SK-N-SH (cell line): ENCODE data around the gene COX18. TPM values are rescaled to one million over a fixed set of nuclear protein-coding genes. Genes with fewer than 3 reads are reported as not detected.

ENCODE experiments used
- CTCF ChIA-PET: fragments of 300-600, 350-600 bp; formaldehyde crosslinking; extraction: SDS; loops from one replicate; lab custom pipeline; 2021; lab: Yijun Ruan, JAX
- POLR2A ChIA-PET: fragments of 350-600 bp; sonication (Branson Sonifier 250); formaldehyde crosslinking; extraction: SDS; loops from one replicate; lab custom pipeline; 2020; ENCODE audit warnings: antibody characterized with exemption, inconsistent platforms; lab: Yijun Ruan, JAX
- DNase-seq: peaks from one replicate; pipeline ENCODE4 v3.0.0; 2012
- H2AFZ ChIP-seq: fragments of 200-600 bp; sonication (generic); 2 replicates; pipeline ENCODE4 v1.8.1; 2016; ENCODE audit warnings: antibody characterized with exemption, mild to moderate bottlenecking, low read depth
- H3F3A ChIP-seq: fragments of 200-600 bp; sonication (generic); replicated peaks from 2 replicates; pipeline ENCODE3; 2016; ENCODE audit warnings: antibody characterized with exemption, mild to moderate bottlenecking; ENCODE audit not compliant: insufficient read depth
- H3K27ac ChIP-seq, 2 experiments: fragments of 200-500 bp in 1 of 2; fragments of 200-600 bp in 1 of 2; sonication (Bioruptor generic) in 1 of 2; sonication (generic), shearing (Covaris generic) in 1 of 2; 2 replicates each; pipeline versions ENCODE4 v1.5.1 to v1.6.1; 2014 to 2016; ENCODE audit warnings: low read depth in 2 of 2, inconsistent platforms in 1 of 2, low read length in 1 of 2, mild to moderate bottlenecking in 1 of 2, mixed read lengths in 1 of 2
- H3K27me3 ChIP-seq: fragments of 200-600 bp; sonication (generic), shearing (Covaris generic); 2 replicates; pipeline ENCODE4 v1.6.1; 2016; ENCODE audit warnings: mixed run types; ENCODE audit not compliant: insufficient read depth
- H3K36me3 ChIP-seq, 2 experiments: fragments of 200-500 bp in 1 of 2; fragments of 200-600 bp in 1 of 2; sonication (Bioruptor generic) in 1 of 2; sonication (generic) in 1 of 2; replicated peaks in 1 of 2; 2 replicates each; pipeline versions ENCODE3 to v1.5.1; 2014 to 2016; ENCODE audit warnings: low read length in 1 of 2, mild to moderate bottlenecking in 1 of 2; ENCODE audit not compliant: insufficient read depth in 2 of 2, control insufficient read depth in 1 of 2
- H3K4me1 ChIP-seq, 2 experiments: fragments of 200-500 bp in 1 of 2; fragments of 200-600 bp in 1 of 2; sonication (Bioruptor generic) in 1 of 2; sonication (generic), shearing (Covaris generic) in 1 of 2; 2 replicates each; pipeline versions ENCODE4 v1.5.1 to v1.6.1; 2014 to 2016; ENCODE audit warnings: low read depth in 1 of 2, low read length in 1 of 2, mixed run types in 1 of 2; ENCODE audit not compliant: insufficient read depth in 2 of 2, control insufficient read depth in 1 of 2
- H3K4me2 ChIP-seq: fragments of 200-600 bp; sonication (generic), shearing (Covaris generic); 2 replicates; pipeline ENCODE4 v1.6.1; 2017; ENCODE audit warnings: mixed run types
- H3K4me3 ChIP-seq, 2 experiments: fragments of 200-500 bp in 1 of 2; fragments of 200-600 bp in 1 of 2; sonication (Bioruptor generic) in 1 of 2; sonication (generic), shearing (Covaris generic) in 1 of 2; 2 replicates each; pipeline versions ENCODE4 v1.5.1 to v1.8.1; 2014 to 2016; ENCODE audit warnings: low read depth in 2 of 2, inconsistent platforms in 1 of 2, low read length in 1 of 2, mild to moderate bottlenecking in 1 of 2, mixed read lengths in 1 of 2, moderate library complexity in 1 of 2
- H3K79me2 ChIP-seq: fragments of 200-600 bp; sonication (generic); 2 replicates; pipeline ENCODE4 v1.8.1; 2017; ENCODE audit warnings: mild to moderate bottlenecking; ENCODE audit not compliant: insufficient read depth
- H3K9ac ChIP-seq: fragments of 200-600 bp; sonication (generic); 2 replicates; pipeline ENCODE4 v1.6.1; 2017; ENCODE audit warnings: mixed run types
- H3K9me2 ChIP-seq: fragments of 200-600 bp; sonication (generic); 2 replicates; pipeline ENCODE4 v1.6.1; 2017; ENCODE audit warnings: mixed run types
- H3K9me3 ChIP-seq: fragments of 200-600 bp; sonication (generic); 2 replicates; pipeline ENCODE4 v1.6.1; 2017; ENCODE audit warnings: mixed run types, mild to moderate bottlenecking, moderate library complexity
- H4K20me1 ChIP-seq: fragments of 200-600 bp; sonication (generic); 2 replicates; pipeline ENCODE4 v1.6.1; 2017; ENCODE audit warnings: mild to moderate bottlenecking, mixed run types; ENCODE audit not compliant: insufficient read depth
- EP300 ChIP-seq, 2 experiments: IDR thresholded peaks; 2 replicates each; pipeline versions ENCODE4 v1.4.0 to v1.6.1; 2012; ENCODE audit warnings: borderline replicate concordance in 1 of 2, low read depth in 1 of 2, low read length in 1 of 2
- FOXJ3 ChIP-seq: sonication (generic); formaldehyde crosslinking; IDR thresholded peaks from 2 replicates; pipeline ENCODE4 v1.5.1; 2020; ENCODE audit warnings: mild to moderate bottlenecking, missing genetic modification reagents
- GATA2 ChIP-seq: sonication (generic); formaldehyde crosslinking; IDR thresholded peaks from 2 replicates; pipeline ENCODE4 v1.5.0; 2020; ENCODE audit warnings: mild to moderate bottlenecking, missing genetic modification reagents
- IRF3 ChIP-seq: fragments of 150-350 bp; IDR thresholded peaks from 2 replicates; pipeline ENCODE4 v1.6.1; 2016; ENCODE audit warnings: mild to moderate bottlenecking, low read depth, low read length
- JUND ChIP-seq: IDR thresholded peaks from 2 replicates; pipeline ENCODE4 v1.4.0; 2012
- MAX ChIP-seq: IDR thresholded peaks from 2 replicates; pipeline ENCODE4 v1.4.0; 2012; ENCODE audit warnings: low read depth
- MEF2A ChIP-seq: IDR thresholded peaks from 2 replicates; pipeline ENCODE4 v1.4.0; 2012; ENCODE audit warnings: low read depth, borderline replicate concordance
- POLR2AphosphoS5 ChIP-seq: IDR thresholded peaks from 2 replicates; pipeline ENCODE4 v1.6.1; 2012; ENCODE audit warnings: low read depth, low read length
- RCOR1 ChIP-seq: fragments of 150-350 bp; IDR thresholded peaks from 2 replicates; pipeline ENCODE4 v1.6.1; 2017; ENCODE audit warnings: antibody characterized with exemption, low read length
- REST ChIP-seq: IDR thresholded peaks from 2 replicates; pipeline ENCODE4 v1.6.1; 2012; ENCODE audit warnings: mild to moderate bottlenecking, low read depth, low read length, moderate library complexity
- RXRA ChIP-seq: IDR thresholded peaks from 2 replicates; pipeline ENCODE4 v1.4.0; 2012; ENCODE audit warnings: low read depth, mild to moderate bottlenecking, borderline replicate concordance
- TAF1 ChIP-seq: IDR thresholded peaks from 2 replicates; pipeline ENCODE4 v1.6.1; 2012; ENCODE audit warnings: low read depth, mild to moderate bottlenecking, low read length, moderate library complexity, borderline replicate concordance
- TEAD4 ChIP-seq: IDR thresholded peaks from 2 replicates; pipeline ENCODE4 v1.4.0; 2012; ENCODE audit warnings: mild to moderate bottlenecking, borderline replicate concordance; ENCODE audit not compliant: insufficient read depth
- YY1 ChIP-seq: IDR thresholded peaks from 2 replicates; pipeline ENCODE4 v1.4.0; 2012; ENCODE audit warnings: low read depth, mild to moderate bottlenecking
- WGBS: methylation state at CpG from one replicate; pipeline ENCODE4 v1.1.6; 2017; ENCODE audit warnings: low lambda C conversion rate; 5-methylcytosine and 5-hydroxymethylcytosine counted together
- polyA plus RNA-seq, 3 experiments: library from polyadenylated mRNA; depleted of rRNA; stranded (reverse); fragments of >200 nt; gene quantifications; 2 replicates each; pipeline ENCODE4 v1.2.3, GENCODE V29; 2012
- TF ChIP-seq, protein P1 (sequence below): fragments of 200-600 bp; sonication (generic); IDR thresholded peaks from 2 replicates; pipeline ENCODE4 v1.6.1; 2017; ENCODE audit warnings: antibody characterized with exemption, mild to moderate bottlenecking, moderate library complexity
- TF ChIP-seq, protein P2 (sequence below): IDR thresholded peaks from 2 replicates; pipeline ENCODE4 v1.4.0; 2012; ENCODE audit warnings: low read depth, borderline replicate concordance

Gene COX18
- polyA plus RNA-seq, 1 of the 3 experiments (the other 2 are of a cell fraction), result 7.7 TPM

- H4K20me1 ChIP-seq, result no peaks in the 10 kb centered on the region
- H3K36me3 ChIP-seq, result no peaks in the 10 kb centered on the region
- H3K9me2 ChIP-seq, result no peaks in the 10 kb centered on the region
- ChIA-PET CTCF (no interaction called here), POLR2A (no interaction called here)
- no peak overlapping the region for H3K4me3 ChIP-seq
- H3K4me2 ChIP-seq, result no peak overlapping the region
- H3K79me2 ChIP-seq, result no peaks in the 10 kb centered on the region
- no peak for TF ChIP-seq GATA2 (CRISPR knock-in tag)
- no peak for TF ChIP-seq TEAD4
- TF ChIP-seq YY1, result no peak
- TF ChIP-seq FOXJ3, result no peak
- TF ChIP-seq MEF2A, result no peak
- TF ChIP-seq RXRA, result no peak
- TF ChIP-seq POLR2AphosphoS5, result no peak
- TF ChIP-seq MAX, result no peak
- no peak for TF ChIP-seq IRF3
- no peak for TF ChIP-seq RCOR1
- TF ChIP-seq JUND, result no peak
- TF ChIP-seq, protein P1, sequence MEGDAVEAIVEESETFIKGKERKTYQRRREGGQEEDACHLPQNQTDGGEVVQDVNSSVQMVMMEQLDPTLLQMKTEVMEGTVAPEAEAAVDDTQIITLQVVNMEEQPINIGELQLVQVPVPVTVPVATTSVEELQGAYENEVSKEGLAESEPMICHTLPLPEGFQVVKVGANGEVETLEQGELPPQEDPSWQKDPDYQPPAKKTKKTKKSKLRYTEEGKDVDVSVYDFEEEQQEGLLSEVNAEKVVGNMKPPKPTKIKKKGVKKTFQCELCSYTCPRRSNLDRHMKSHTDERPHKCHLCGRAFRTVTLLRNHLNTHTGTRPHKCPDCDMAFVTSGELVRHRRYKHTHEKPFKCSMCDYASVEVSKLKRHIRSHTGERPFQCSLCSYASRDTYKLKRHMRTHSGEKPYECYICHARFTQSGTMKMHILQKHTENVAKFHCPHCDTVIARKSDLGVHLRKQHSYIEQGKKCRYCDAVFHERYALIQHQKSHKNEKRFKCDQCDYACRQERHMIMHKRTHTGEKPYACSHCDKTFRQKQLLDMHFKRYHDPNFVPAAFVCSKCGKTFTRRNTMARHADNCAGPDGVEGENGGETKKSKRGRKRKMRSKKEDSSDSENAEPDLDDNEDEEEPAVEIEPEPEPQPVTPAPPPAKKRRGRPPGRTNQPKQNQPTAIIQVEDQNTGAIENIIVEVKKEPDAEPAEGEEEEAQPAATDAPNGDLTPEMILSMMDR, result no peak
- no peaks in the 10 kb centered on the region for H3K27me3 ChIP-seq
- no peak overlapping the region for H3K9ac ChIP-seq
- H3F3A ChIP-seq, result no peaks in the 10 kb centered on the region
- no peaks in the 10 kb centered on the region for H3K4me1 ChIP-seq
- WGBS, result no CpG with 5 or more reads among the region's 4 CpGs
- no peaks in the 10 kb centered on the region; the same call in 1 of the 2 replicates for H3K9me3 ChIP-seq
- DNase-seq, result no peak
- H2AFZ ChIP-seq, result no peak overlapping the region
- no peak overlapping the region for H3K27ac ChIP-seq
Observed at GRCh38 chr4:73011629-73011985, 57.9 kb downstream of the COX18 start.

GRCh38 chr4:73010789-73011628, 58.5 kb downstream of the COX18 start:
- H2AFZ ChIP-seq, result no peak overlapping the region
- no peaks in the 10 kb centered on the region for H3K4me1 ChIP-seq
- no peaks in the 10 kb centered on the region; the same call in 1 of the 2 replicates for H3K9me3 ChIP-seq
- ChIA-PET POLR2A (no interaction called here), CTCF (no interaction called here)
- no peak overlapping the region for H3K4me3 ChIP-seq
- H3K79me2 ChIP-seq, result no peaks in the 10 kb centered on the region
- H3K27ac ChIP-seq, result no peak overlapping the region
- no peak for DNase-seq
- no peaks in the 10 kb centered on the region for H3K36me3 ChIP-seq
- no peaks in the 10 kb centered on the region for H3F3A ChIP-seq
- WGBS, result 20% methylated on average over 1 of the region's 4 CpGs
- no peaks in the 10 kb centered on the region for H3K27me3 ChIP-seq
- H3K4me2 ChIP-seq, result no peak overlapping the region
- H3K9me2 ChIP-seq, result no peaks in the 10 kb centered on the region
- no peaks in the 10 kb centered on the region for H4K20me1 ChIP-seq
- TF ChIP-seq TAF1 (no peak), FOXJ3 (no peak), REST (no peak), GATA2 (CRISPR knock-in tag) (no peak), RXRA (no peak), EP300 (IDR thresholded peaks at IDR 0.05; ENCODE audit: borderline replicate concordance in 1 of 2, low read depth in 1 of 2, low read length in 1 of 2) (no peak)
- TF ChIP-seq, protein P2, sequence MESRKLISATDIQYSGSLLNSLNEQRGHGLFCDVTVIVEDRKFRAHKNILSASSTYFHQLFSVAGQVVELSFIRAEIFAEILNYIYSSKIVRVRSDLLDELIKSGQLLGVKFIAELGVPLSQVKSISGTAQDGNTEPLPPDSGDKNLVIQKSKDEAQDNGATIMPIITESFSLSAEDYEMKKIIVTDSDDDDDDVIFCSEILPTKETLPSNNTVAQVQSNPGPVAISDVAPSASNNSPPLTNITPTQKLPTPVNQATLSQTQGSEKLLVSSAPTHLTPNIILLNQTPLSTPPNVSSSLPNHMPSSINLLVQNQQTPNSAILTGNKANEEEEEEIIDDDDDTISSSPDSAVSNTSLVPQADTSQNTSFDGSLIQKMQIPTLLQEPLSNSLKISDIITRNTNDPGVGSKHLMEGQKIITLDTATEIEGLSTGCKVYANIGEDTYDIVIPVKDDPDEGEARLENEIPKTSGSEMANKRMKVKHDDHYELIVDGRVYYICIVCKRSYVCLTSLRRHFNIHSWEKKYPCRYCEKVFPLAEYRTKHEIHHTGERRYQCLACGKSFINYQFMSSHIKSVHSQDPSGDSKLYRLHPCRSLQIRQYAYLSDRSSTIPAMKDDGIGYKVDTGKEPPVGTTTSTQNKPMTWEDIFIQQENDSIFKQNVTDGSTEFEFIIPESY, result no peak
- no peak overlapping the region for H3K9ac ChIP-seq
